DMS114 treated with DMSO at 0.1 percent for 48 hours (cell line): Measurements from ENCODE around the gene HHEX.
"Not testable (repeated sequence)": the region's sequence is repeated elsewhere in the genome, so short reads cannot be mapped to it uniquely, and the experiment has no call there.

Source experiments
- DNase-seq: peaks from one replicate; lab custom pipeline; 2025; ENCODE audit not compliant: unreplicated experiment; lab: John Stamatoyannopoulos, UW

HHEX gene

GRCh38 chr10:92732958-92733357 lies 43.2 kb downstream of the HHEX start:
- DNase-seq: no peak

GRCh38 chr10:92734301-92734700 lies 44.5 kb downstream of the HHEX start:
- no peak for DNase-seq

GRCh38 chr10:92735938-92736337 lies 46.2 kb downstream of the HHEX start:
- no peak for DNase-seq

- no peak for DNase-seq
These were observed 47.7 kb downstream of the HHEX start for GRCh38 chr10:92737484-92737883.

GRCh38 chr10:92740762-92741161 lies 51.0 kb downstream of the HHEX start:
- no peak for DNase-seq

- DNase-seq: not testable (repeated sequence)
These were observed 52.0 kb downstream of the HHEX start for GRCh38 chr10:92741741-92742140.

- no peak for DNase-seq
These were observed 52.8 kb downstream of the HHEX start for GRCh38 chr10:92742331-92743228.
